Activated CD8-positive, alpha-beta memory T cell treated with anti-CD3 and anti-CD28 coated beads, Interleukin-2, amount 50 U/mL, for 1 hour (primary cell): Measurements from ENCODE around the gene METAP1D.
"Not testable (repeated sequence)": the region's sequence is repeated elsewhere in the genome, so short reads cannot be mapped to it uniquely, and the experiment has no call there.

Experiments used
- DNase-seq: peaks from one replicate; pipeline ENCODE4 v3.0.0-alpha.2; 2020; ENCODE audit errors: extremely low read depth

The METAP1D gene

DNA sequence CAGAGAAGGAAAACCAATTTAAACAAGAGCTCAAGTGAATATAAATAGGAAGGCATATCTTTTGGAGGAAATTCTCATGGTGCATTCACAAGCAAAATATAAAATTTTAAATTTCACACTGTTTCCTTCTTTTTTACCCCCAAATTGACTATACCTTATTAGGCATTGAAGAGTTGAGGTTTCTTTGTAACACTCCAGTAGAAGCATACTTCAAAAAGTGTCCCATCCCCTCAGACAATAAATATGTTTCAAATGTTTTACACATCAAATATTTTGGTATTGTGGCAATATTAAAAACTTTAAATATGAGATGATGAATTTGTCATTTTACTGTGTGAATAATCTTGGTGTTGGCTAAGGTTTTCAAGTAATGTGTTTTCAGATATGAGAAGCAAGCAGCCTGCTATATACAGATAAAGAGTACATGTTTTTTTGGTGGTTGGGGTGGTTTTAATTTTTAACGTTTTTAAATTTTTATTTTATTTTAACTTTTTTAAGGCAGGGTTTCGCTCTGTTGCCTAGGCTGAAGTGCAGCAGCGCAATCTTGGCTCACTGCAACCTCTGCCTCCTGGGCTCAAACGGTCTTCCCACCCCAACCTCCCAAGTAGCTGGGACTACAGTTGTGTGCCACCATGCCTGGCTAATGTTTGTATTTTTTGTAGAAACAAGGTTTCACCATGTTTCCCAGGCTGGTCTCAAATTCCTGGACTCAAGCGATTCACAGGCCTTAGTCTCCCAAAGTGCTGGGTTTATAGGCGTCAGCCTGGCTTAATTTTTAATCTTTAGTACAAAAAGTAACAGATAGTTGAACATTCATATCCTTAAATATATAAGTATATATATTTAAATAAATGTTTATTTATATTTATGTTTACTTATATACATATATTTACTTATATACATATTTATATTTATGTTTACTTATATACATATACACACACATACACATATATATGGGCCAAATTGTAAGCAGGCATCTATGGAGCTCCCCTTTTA lies 49.1 kb downstream of the METAP1D start:
- no peak for DNase-seq

- DNase-seq = no peak
These were observed 49.9 kb downstream of the METAP1D start for GRCh38 chr2:172049567-172050120.

GRCh38 chr2:172050479-172051125 lies 50.8 kb downstream of the METAP1D start:
- no peak for DNase-seq

DNA sequence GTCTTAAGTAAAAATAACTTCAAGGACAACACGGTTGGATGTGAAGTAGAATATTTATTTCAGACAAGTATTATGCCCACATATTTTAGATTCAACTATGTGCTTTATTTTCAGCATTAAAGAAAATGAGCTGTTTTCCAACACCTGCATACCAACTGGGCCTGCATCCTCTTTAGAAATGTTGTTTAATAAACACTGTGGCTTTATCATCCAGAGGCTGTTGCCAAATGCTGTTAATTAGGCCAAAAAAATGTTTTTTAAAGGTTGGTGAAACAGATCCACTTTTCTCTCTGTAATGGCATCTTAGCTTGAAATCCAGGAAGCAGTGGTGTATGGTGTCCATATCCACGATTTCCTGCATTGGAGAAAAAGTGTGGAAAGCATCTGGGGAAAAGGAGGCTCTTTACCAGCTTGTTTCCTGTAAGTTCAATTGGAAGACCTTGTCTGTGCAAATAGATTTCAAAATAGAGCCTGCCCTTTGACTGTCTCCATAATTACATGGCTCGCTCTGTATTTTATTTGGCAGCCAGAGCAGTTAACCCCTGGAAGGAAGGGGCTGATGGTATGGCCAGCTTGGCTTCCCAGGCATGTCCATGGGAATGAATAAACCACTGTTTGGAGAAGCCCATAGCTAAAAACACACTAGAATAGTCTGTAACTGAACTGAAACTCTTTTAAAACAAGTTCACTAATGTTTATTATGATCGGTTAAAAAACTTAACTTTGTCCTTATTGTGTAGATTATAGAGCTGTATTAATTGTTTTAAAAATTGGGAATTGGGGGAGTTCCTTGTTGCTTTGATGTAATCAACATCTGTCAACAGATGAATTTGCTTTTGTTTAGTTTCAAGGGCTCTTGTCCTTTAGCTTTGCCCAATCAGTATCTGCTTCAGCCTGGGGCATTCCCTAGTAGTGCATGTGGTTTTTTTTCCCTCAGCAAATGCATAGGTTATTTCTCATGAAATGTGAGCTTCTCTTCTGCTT lies 52.5 kb downstream of the METAP1D start:
- DNase-seq = no peak

- no peak for DNase-seq
These were observed 53.7 kb downstream of the METAP1D start for GRCh38 chr2:172053486-172053885.

- DNase-seq = no peak
These were observed 56.5 kb downstream of the METAP1D start for GRCh38 chr2:172056293-172056692.

GRCh38 chr2:172058660-172059059 lies 58.9 kb downstream of the METAP1D start:
- no peak for DNase-seq

DNA sequence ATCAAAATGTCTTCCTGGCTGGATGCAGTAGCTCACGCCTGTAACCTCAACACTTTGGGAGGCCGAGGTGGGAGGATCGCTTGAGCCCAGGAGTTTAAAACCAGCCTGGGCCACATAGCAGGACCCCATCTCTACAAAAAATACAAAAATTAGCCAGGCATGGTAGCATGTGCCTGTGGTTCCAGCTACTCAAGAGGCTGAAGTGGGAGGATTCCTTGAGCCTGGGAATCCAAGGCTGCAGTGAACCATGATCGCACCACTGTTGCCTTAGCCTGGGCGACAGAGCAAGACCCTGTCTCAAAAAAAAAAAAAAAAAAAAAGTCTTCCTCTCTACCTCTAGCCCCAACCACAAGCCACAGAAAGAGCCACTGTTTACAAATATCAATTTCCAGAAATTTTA lies 60.4 kb downstream of the METAP1D start:
- DNase-seq = not testable (repeated sequence)

DNA sequence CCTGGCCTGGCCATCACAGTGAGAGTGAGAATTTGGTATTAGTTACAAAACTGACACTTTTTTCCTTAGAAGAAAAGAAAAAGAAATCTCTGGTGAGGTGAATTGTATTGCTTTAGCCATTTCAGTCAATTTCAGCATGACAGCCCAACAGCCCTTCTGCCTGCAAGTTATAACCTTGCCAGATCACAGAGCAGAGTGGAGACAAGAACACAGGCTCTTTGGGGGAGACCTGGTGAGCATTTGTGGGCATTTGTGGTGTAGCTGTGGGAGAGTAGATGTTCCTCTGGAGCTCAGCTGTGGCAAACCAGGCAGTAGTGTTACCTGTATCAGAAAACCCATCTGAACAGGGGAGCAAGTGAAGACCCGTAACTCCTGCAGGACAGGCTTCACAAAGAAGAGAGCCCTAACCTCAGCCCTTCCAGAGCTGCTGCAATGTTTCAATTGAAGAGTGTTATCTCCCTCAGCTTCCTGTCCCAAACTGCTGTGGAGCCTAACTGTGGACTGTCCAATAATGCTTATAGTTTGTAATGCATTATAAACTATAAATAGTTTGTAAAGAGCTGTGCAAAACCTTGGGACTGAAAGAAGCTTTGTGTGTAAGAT lies 62.8 kb downstream of the METAP1D start:
- DNase-seq = no peak

GRCh38 chr2:172063446-172063845 lies 63.7 kb downstream of the METAP1D start:
- no peak for DNase-seq

GRCh38 chr2:172065111-172065510 lies 65.4 kb downstream of the METAP1D start:
- no peak for DNase-seq

DNA sequence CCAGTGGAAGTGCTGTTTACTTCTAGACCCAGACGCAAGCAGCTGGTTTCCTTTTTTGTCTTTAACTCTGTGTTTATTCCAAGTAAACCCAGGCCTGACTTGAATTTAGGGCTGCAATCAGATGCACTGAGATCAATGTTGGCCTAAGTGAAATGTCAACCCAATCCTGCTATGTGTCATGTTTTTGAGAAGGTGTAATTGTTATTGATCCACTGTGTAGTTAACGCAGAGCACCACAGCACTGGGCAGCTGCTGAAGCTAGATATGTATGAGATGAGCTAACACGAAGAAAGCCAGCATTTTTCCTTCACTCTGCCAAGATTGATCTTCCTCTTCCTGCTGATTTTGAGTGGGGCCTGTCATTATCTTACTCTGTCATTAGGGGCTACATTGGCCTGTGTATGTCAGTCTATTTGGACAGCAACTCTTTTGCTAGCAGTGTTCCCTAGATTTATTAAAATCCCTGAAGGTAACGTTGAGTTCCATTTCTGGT lies 66.7 kb downstream of the METAP1D start:
- DNase-seq = no peak

GRCh38 chr2:172067905-172068304 lies 68.2 kb downstream of the METAP1D start:
- DNase-seq = not testable (repeated sequence)

DNA sequence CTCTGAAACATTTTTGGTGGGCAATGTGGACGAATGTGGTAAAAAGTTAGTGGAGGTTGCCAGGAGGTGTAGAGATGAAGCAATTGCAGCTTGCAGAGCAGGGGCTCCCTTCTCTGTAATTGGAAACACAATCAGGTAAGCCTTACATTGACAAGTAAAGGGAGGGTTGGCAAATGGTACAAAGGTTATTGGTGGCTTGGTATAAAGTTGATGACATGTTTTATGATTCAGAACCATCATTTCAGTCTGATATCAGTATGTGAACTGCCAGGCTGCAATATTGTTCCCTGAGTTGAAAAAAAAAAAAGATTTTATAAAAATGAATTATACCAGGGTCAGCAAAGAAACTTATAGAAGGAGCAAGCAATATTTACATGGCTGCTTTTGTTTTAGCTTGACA lies 71.2 kb downstream of the METAP1D start:
- DNase-seq = no peak

GRCh38 chr2:172072303-172072702 lies 72.5 kb downstream of the METAP1D start:
- no peak for DNase-seq

- no peak for DNase-seq
These were observed 73.0 kb downstream of the METAP1D start for GRCh38 chr2:172072706-172073105.

DNA sequence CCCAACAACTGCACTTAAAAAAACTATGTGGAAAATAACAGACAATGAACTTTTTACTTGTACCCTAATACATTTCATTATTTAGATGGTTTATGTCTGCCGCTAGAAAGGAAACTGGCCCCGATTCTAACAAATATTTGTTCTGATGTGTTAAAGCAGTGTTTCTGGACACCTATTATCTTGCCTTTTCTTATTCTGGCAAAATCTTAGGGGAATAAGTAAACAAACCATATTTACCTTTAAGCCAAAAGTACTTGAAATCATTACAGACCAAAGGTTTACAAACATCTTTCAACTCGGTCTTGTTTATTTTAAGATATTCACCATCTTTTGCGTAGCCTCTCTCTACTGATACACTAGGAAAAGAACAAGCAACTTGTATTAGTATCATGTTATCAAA lies 73.8 kb downstream of the METAP1D start:
- no peak for DNase-seq

DNA sequence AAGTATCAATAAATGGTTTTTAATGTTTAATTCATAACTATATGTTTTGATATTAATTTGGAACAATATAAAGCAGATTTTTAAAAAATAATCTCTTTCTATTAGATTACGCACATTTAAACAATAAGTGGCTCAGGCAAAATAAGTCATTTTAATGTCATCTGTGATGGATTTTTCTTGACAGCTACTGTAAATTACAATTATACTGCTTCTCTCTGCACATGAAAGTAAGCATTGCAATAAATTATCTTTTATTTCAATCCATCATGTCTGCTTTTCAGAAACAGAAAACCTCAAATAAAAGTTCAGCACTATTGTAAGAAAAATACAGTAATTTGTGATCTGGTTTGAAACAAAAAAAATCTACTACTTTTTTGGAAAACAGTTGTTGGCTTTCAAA lies 74.5 kb downstream of the METAP1D start:
- DNase-seq = no peak

DNA sequence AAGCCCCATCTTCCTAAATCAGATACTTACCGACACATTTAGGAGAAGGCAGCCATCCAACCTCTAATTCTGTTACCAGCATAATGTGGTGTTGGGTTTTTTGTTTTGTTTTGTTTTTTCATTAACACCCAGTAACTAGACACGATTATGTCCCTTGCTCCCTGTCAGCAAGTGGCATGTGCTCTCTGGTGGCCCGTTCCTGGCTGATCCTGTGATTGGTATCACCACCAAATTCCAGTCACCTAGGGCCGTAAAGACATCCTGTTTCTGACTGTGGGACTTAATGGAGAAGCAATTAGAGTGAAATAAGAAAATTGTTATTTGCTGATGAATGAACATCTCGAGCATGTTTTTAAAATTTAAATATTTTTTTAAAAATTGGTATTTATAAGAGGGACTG lies 79.7 kb downstream of the METAP1D start:
- DNase-seq = no peak

- no peak for DNase-seq
These were observed 80.3 kb downstream of the METAP1D start for GRCh38 chr2:172079838-172080640.
